IMR-90 (cell line): ENCODE results near the gene AGAP1. TPM values are rescaled to one million over a fixed set of nuclear protein-coding genes. Genes with fewer than 3 reads are reported as not detected.

Source experiments
- ATAC-seq: fragments of 200-7000 bp; cut with Tn5 transposase; 2 replicates; pipeline ENCODE4 v1.9.1; 2020; ENCODE audit warnings: low read depth, mild to moderate bottlenecking, moderate library complexity
- BruUV-seq: library from RNA; stranded (reverse); fragments of 400-500 nt; replicated peaks from 2 replicates; lab custom pipeline; 2021; lab: Mats Ljungman, UMichigan
- CTCF ChIA-PET: fragments of 300-600 bp; formaldehyde crosslinking; extraction: SDS; loops from one replicate; lab custom pipeline; 2021; ENCODE audit warnings: antibody characterized with exemption; lab: Yijun Ruan, JAX
- POLR2A ChIA-PET: fragments of 300-600 bp; sonication (Branson Sonifier 250); formaldehyde crosslinking; loops from one replicate; lab custom pipeline; 2022; ENCODE audit warnings: antibody characterized with exemption; ENCODE audit not compliant: unreplicated experiment; lab: Charles Lee
- DNase-seq: peaks from one replicate; pipeline ENCODE4 v3.0.0; 2013
- H2AFZ ChIP-seq: replicated peaks from 2 replicates; pipeline ENCODE3; 2013; ENCODE audit warnings: low read length, mild to moderate bottlenecking; ENCODE audit not compliant: poor library complexity
- H2AK5ac ChIP-seq: 2 replicates; pipeline ENCODE4 v1.6.1; 2013; ENCODE audit warnings: low read depth, low read length, inconsistent platforms
- H2AK9ac ChIP-seq: replicated peaks from 2 replicates; pipeline ENCODE3; 2013; ENCODE audit warnings: mild to moderate bottlenecking, low read depth, low read length, moderate library complexity; ENCODE audit not compliant: poor library complexity
- H2BK120ac ChIP-seq: 2 replicates; pipeline ENCODE4 v1.6.1; 2013; ENCODE audit warnings: low read depth, low read length, inconsistent platforms
- H2BK15ac ChIP-seq: 3 replicates; pipeline ENCODE4 v1.6.1; 2013; ENCODE audit warnings: low read depth, low read length, inconsistent platforms
- H2BK20ac ChIP-seq: 2 replicates; pipeline ENCODE4 v1.6.1; 2013; ENCODE audit warnings: low read depth, mild to moderate bottlenecking, inconsistent platforms, low read length, moderate library complexity
- H2BK5ac ChIP-seq: 2 replicates; pipeline ENCODE4 v1.6.1; 2013; ENCODE audit warnings: mild to moderate bottlenecking, low read depth, low read length, inconsistent platforms; ENCODE audit not compliant: poor library complexity, severe bottlenecking
- H3K14ac ChIP-seq: replicated peaks from 2 replicates; pipeline ENCODE4 v1.6.1; 2013; ENCODE audit warnings: low read depth, low read length, inconsistent platforms
- H3K18ac ChIP-seq: 2 replicates; pipeline ENCODE4 v1.6.1; 2013; ENCODE audit warnings: low read depth, low read length, control low read depth
- H3K23ac ChIP-seq: 2 replicates; pipeline ENCODE4 v1.6.1; 2013; ENCODE audit warnings: low read depth, low read length, inconsistent platforms
- H3K27ac ChIP-seq: 2 replicates; pipeline ENCODE4 v1.5.1; 2013; ENCODE audit warnings: mild to moderate bottlenecking, control low read depth, low read length; ENCODE audit not compliant: insufficient read depth
- H3K27me3 ChIP-seq: 2 replicates; pipeline ENCODE4 v1.6.1; 2013; ENCODE audit warnings: low read length; ENCODE audit not compliant: control insufficient read depth, insufficient read depth
- H3K36me3 ChIP-seq: 2 replicates; pipeline ENCODE4 v1.6.1; 2013; ENCODE audit warnings: low read length, mixed read lengths; ENCODE audit not compliant: control insufficient read depth, insufficient read depth
- H3K4ac ChIP-seq: 2 replicates; pipeline ENCODE4 v1.6.1; 2013; ENCODE audit warnings: low read depth, low read length, inconsistent platforms
- H3K4me1 ChIP-seq: 2 replicates; pipeline ENCODE4 v1.6.1; 2013; ENCODE audit warnings: low read length, mixed read lengths; ENCODE audit not compliant: control insufficient read depth, insufficient read depth
- H3K4me2 ChIP-seq: 2 replicates; pipeline ENCODE4 v1.6.1; 2013; ENCODE audit warnings: low read depth, mild to moderate bottlenecking, control low read depth, low read length, moderate library complexity
- H3K4me3 ChIP-seq: 2 replicates; pipeline ENCODE4 v1.5.1; 2013; ENCODE audit warnings: low read depth, mild to moderate bottlenecking, control low read depth, low read length, moderate library complexity; ENCODE audit not compliant: insufficient read depth
- H3K56ac ChIP-seq: 2 replicates; pipeline ENCODE4 v1.6.1; 2013; ENCODE audit warnings: low read length, inconsistent platforms; ENCODE audit not compliant: insufficient read depth; ENCODE audit errors: extremely low read depth
- H3K79me1 ChIP-seq, 2 experiments: 2 replicates each; pipeline ENCODE4 v1.6.1; 2013; ENCODE audit warnings: low read length in 2 of 2, inconsistent platforms in 1 of 2, low read depth in 1 of 2
- H3K9ac ChIP-seq: 2 replicates; pipeline ENCODE4 v1.6.1; 2013; ENCODE audit warnings: low read depth, low read length, control low read depth
- H3K9me1 ChIP-seq: 2 replicates; pipeline ENCODE4 v1.6.1; 2013; ENCODE audit warnings: low read length, inconsistent platforms; ENCODE audit not compliant: insufficient read depth
- H3K9me3 ChIP-seq: 2 replicates; pipeline ENCODE4 v1.6.1; 2013; ENCODE audit warnings: low read length; ENCODE audit not compliant: control insufficient read depth, insufficient read depth
- H4K20me1 ChIP-seq: 2 replicates; pipeline ENCODE4 v1.6.1; 2013; ENCODE audit warnings: low read length, inconsistent platforms; ENCODE audit not compliant: insufficient read depth
- H4K5ac ChIP-seq: 2 replicates; pipeline ENCODE4 v1.6.1; 2013; ENCODE audit warnings: mild to moderate bottlenecking, low read depth, low read length, control low read depth
- H4K8ac ChIP-seq, 2 experiments: 2 replicates each; pipeline ENCODE4 v1.6.1; 2013; ENCODE audit warnings: low read depth in 2 of 2, low read length in 2 of 2, control low read depth in 1 of 2, inconsistent platforms in 1 of 2
- H4K91ac ChIP-seq: 2 replicates; pipeline ENCODE4 v1.6.1; 2013; ENCODE audit warnings: low read depth, low read length, inconsistent platforms; ENCODE audit not compliant: insufficient read depth
- CEBPB ChIP-seq: IDR thresholded peaks from 2 replicates; pipeline ENCODE4 v1.6.1; 2012; ENCODE audit warnings: low read depth, low read length, improper control_type of control experiment
- ELK1 ChIP-seq: fragments of 150-350 bp; IDR thresholded peaks from 2 replicates; pipeline ENCODE4 v1.6.1; 2016; ENCODE audit warnings: low read depth, mild to moderate bottlenecking, low read length, moderate library complexity, borderline replicate concordance
- SMC3 ChIP-seq: fragments of 150-350 bp; IDR thresholded peaks from 2 replicates; pipeline ENCODE4 v1.6.1; 2016; ENCODE audit warnings: low read depth, mild to moderate bottlenecking, antibody characterized with exemption, low read length, moderate library complexity
- WGBS, 2 experiments: methylation state at CpG; one replicate each; pipeline versions ENCODE4 v1.1.5 to v1.1.7; 2013; ENCODE audit warnings: missing lambda C conversion rate in 2 of 2; ENCODE audit not compliant: insufficient read length in 1 of 2; ENCODE audit errors: extremely low coverage in 2 of 2; 5-methylcytosine and 5-hydroxymethylcytosine counted together
- dilution Hi-C: fragments of 300-500 bp; cut with HindIII; formaldehyde crosslinking; loops from one replicate; pipeline ENCODE4 v1.14.3; 2018; ENCODE audit warnings: low sequenced_read_pairs; ENCODE audit not compliant: unreplicated experiment
- in situ Hi-C: fragments of 300-500 bp; cut with MboI; formaldehyde crosslinking; loops from 3 replicates; pipeline ENCODE4 v1.14.3; 2019; ENCODE audit warnings: low sequenced_read_pairs, inconsistent platforms, mixed read lengths
- intact Hi-C: fragments of 100-400 bp; cut with micrococcal nuclease; formaldehyde crosslinking; loops from 2 replicates; pipeline ENCODE4 v1.10.0; 2022
- polyA plus RNA-seq, 3 experiments: library from polyadenylated mRNA; depleted of rRNA; stranded (reverse); fragments of >200 nt; gene quantifications; 2 replicates each; pipeline ENCODE4 v1.2.3, GENCODE V29; 2012; ENCODE audit warnings: low replicate concordance in 1 of 3
- total RNA-seq: library from RNA; depleted of rRNA; stranded (reverse); fragments of >200 nt; gene quantifications from 2 replicates; pipeline ENCODE4 v1.2.3, GENCODE V29; 2012

The AGAP1 gene
- total and polyA plus RNA-seq, 2 of the 4 experiments (the other 2 are of a cell fraction) = 15.1 to 16.4 TPM

- H2AK9ac ChIP-seq = no peak overlapping the region
- in situ Hi-C loops = no loop called here
- BruUV-seq = no TSS peak
- no peak overlapping the region for H2AK5ac ChIP-seq
- H4K5ac ChIP-seq = no peak overlapping the region
- H2BK5ac ChIP-seq = no peak overlapping the region
- no peaks in the 10 kb centered on the region for H3K79me1 ChIP-seq
- WGBS, 2 experiments = 86% methylated on average over 11 of the region's 21 CpGs; no CpG with 5 or more reads in 1 of the 2 experiments
- no peak overlapping the region for H3K56ac ChIP-seq
- H2BK15ac ChIP-seq = no peak overlapping the region
- H3K9ac ChIP-seq = no peak overlapping the region
- no peaks in the 10 kb centered on the region for H3K9me3 ChIP-seq
- intact Hi-C loops = no loop called here
- dilution Hi-C loops = no loop called here
- no peak overlapping the region for H2AFZ ChIP-seq
- no peak overlapping the region for H3K18ac ChIP-seq
- H4K91ac ChIP-seq = no peak overlapping the region
- ATAC-seq (no peak), DNase-seq (no peak)
- no peaks in the 10 kb centered on the region for H3K27me3 ChIP-seq
- ChIA-PET POLR2A (no interaction called here), CTCF (no interaction called here)
- H3K23ac ChIP-seq = no peak overlapping the region
- H3K36me3 ChIP-seq = no peaks in the 10 kb centered on the region; the same call in 1 of the 2 replicates
- no peak overlapping the region for H3K14ac ChIP-seq
- no peak overlapping the region for H2BK120ac ChIP-seq
- TF ChIP-seq SMC3 = no peak
- no peak for TF ChIP-seq CEBPB
- TF ChIP-seq ELK1 = no peak
- H3K27ac ChIP-seq = no peak overlapping the region
- no peaks in the 10 kb centered on the region for H3K4me1 ChIP-seq
- H4K8ac ChIP-seq = no peak overlapping the region
- no peaks in the 10 kb centered on the region for H4K20me1 ChIP-seq
- no peak overlapping the region for H3K4ac ChIP-seq
- H2BK20ac ChIP-seq = no peak overlapping the region
- no peak overlapping the region for H3K4me3 ChIP-seq
- H3K4me2 ChIP-seq = no peak overlapping the region
- H3K9me1 ChIP-seq = no peaks in the 10 kb centered on the region; the same call in 1 of the 2 replicates
These were observed 466.3 kb downstream of the AGAP1 start for GRCh38 chr2:235960011-235960715.
